Measurements from ENCODE around the gene IFIT1B.

Gene IFIT1B

GRCh38 chr10:89338713-89339112, 39.1 kb upstream of the IFIT1B start:
- TF ChIP-seq CTCF (IDR thresholded peaks at IDR 0.05) = no peak

- TF ChIP-seq CTCF (IDR thresholded peaks at IDR 0.05) = no peak
Observed at GRCh38 chr10:89339875-89340274, 38.0 kb upstream of the IFIT1B start.

- no peak for TF ChIP-seq CTCF (IDR thresholded peaks at IDR 0.05)
Observed at GRCh38 chr10:89341649-89342048, 36.2 kb upstream of the IFIT1B start.

GRCh38 chr10:89342206-89342958, 35.5 kb upstream of the IFIT1B start:
- no peak for TF ChIP-seq CTCF (IDR thresholded peaks at IDR 0.05)

- no peak for TF ChIP-seq CTCF (IDR thresholded peaks at IDR 0.05)
Observed at GRCh38 chr10:89343089-89343767, 34.6 kb upstream of the IFIT1B start.

- TF ChIP-seq CTCF (IDR thresholded peaks at IDR 0.05) = no peak
Observed at GRCh38 chr10:89344156-89344555, 33.7 kb upstream of the IFIT1B start.

GRCh38 chr10:89345367-89346000, 32.4 kb upstream of the IFIT1B start:
- no peak for TF ChIP-seq CTCF (IDR thresholded peaks at IDR 0.05)
